Measurements from ENCODE around the gene FEM1B. TPM values are rescaled to one million over a fixed set of nuclear protein-coding genes. Genes with fewer than 3 reads are reported as not detected.

The FEM1B gene
- total RNA-seq, 1 donor from 2014 or later: 46.7 TPM

DNA sequence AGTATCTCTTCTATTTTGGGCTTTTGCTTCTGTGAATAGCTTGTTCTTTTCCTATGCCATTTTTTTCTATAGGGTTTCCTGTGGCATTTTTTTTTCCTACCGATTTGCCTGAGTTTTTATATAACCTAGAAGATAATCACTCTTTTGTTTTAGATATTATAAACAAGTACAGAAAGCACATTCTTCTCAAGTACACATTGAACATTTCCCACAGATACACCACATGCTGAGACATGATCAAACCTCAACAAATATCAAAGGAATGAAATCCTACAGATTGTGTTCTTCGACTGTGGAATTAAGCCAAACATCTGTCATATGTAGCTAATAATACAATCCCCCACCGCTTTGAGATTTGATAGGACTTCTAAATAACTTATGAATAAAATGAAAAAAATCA is 9.1 kb upstream of the FEM1B start:
- DNase-seq: no peak
- no peak overlapping the region for H3K4me3 ChIP-seq
- H3K27me3 ChIP-seq (ENCODE audit: low read depth): no peaks in the 10 kb centered on the region
- H3K9me3 ChIP-seq (replicated peaks): no peaks in the 10 kb centered on the region
- peaks cover 19% of the 10 kb centered on the region for H3K4me1 ChIP-seq
- TF ChIP-seq, protein P1, sequence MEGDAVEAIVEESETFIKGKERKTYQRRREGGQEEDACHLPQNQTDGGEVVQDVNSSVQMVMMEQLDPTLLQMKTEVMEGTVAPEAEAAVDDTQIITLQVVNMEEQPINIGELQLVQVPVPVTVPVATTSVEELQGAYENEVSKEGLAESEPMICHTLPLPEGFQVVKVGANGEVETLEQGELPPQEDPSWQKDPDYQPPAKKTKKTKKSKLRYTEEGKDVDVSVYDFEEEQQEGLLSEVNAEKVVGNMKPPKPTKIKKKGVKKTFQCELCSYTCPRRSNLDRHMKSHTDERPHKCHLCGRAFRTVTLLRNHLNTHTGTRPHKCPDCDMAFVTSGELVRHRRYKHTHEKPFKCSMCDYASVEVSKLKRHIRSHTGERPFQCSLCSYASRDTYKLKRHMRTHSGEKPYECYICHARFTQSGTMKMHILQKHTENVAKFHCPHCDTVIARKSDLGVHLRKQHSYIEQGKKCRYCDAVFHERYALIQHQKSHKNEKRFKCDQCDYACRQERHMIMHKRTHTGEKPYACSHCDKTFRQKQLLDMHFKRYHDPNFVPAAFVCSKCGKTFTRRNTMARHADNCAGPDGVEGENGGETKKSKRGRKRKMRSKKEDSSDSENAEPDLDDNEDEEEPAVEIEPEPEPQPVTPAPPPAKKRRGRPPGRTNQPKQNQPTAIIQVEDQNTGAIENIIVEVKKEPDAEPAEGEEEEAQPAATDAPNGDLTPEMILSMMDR (IDR thresholded peaks at IDR 0.05; ENCODE audit: borderline replicate concordance): no peak
- no peaks in the 10 kb centered on the region for H3K36me3 ChIP-seq
- intact Hi-C loops (cut with micrococcal nuclease): no loop called here
- H3K27ac ChIP-seq (replicated peaks): no peak overlapping the region

DNA sequence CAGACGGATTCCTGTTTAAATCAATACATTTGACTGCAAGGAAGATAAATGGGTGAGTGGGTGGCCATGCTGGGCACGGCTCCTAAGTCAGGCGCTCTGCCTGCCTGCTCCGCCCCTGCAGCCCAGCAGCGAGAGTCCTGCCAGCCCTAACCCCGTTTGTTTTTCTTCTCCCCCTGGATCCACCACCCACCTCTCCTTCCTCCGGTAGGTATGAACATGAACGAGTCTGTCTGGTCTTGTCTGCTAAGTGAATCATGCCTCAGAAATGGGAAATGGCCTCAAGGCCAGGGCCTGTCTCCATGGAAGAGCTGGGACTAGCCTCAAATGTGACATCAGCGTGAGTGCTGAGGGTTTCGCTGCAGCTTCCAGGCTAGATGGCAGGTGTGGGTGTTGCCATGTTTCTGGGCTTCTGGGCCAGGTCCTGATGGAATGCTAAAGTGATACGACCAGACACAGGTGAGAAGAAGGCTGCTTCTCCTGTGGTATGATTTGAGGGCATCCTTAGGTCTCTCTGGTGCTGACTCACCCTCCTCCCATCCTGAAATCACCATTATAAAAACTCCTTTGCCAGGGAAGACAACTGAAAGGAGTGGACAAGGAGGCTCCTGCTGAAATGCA is 5.6 kb upstream of the FEM1B start:
- no peaks in the 10 kb centered on the region for H3K36me3 ChIP-seq
- H3K4me3 ChIP-seq: no peak overlapping the region
- TF ChIP-seq, protein P1 (IDR thresholded peaks at IDR 0.05; ENCODE audit: borderline replicate concordance): no peak
- peak overlapping the region; percentile 50 for H3K27ac ChIP-seq (replicated peaks)
- no peaks in the 10 kb centered on the region for H3K9me3 ChIP-seq (replicated peaks)
- peaks cover 41% of the 10 kb centered on the region for H3K4me1 ChIP-seq
- no peak for DNase-seq
- no peaks in the 10 kb centered on the region for H3K27me3 ChIP-seq (ENCODE audit: low read depth)
- intact Hi-C loops (cut with micrococcal nuclease): no loop called here

DNA sequence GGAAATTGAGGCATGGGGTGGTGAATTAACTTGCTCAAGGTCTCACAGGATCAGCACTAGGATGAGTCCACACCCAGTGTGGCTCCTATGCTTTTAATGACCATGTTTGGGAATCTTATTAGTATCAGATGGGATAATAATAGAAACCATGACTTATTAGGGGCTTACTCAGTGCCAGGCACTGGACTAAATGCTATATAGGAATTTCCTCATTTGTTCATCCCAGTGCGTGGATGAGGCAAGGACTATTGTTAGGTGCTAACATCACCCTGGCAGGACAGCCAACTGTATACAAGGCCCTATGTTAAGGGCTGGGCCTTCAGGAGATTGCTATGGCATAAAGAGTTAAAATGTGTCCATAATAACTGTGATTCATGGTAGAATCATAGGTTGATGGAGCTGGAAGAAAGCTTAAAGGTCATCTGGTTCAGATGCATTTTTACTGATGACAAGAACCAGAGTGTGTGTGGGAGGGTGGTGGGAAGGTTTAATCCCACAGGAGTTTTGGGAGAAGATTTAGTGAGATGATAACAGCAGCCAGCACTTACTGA is 4.7 kb upstream of the FEM1B start:
- no peaks in the 10 kb centered on the region for H3K27me3 ChIP-seq (ENCODE audit: low read depth)
- intact Hi-C loops (cut with micrococcal nuclease): no loop called here
- H3K4me3 ChIP-seq: no peak overlapping the region
- peaks cover 44% of the 10 kb centered on the region for H3K4me1 ChIP-seq
- no peak for DNase-seq
- TF ChIP-seq, protein P1 (IDR thresholded peaks at IDR 0.05; ENCODE audit: borderline replicate concordance): no peak
- no peaks in the 10 kb centered on the region for H3K9me3 ChIP-seq (replicated peaks)
- H3K36me3 ChIP-seq: no peaks in the 10 kb centered on the region
- peak overlapping the region; percentile 50 for H3K27ac ChIP-seq (replicated peaks)

DNA sequence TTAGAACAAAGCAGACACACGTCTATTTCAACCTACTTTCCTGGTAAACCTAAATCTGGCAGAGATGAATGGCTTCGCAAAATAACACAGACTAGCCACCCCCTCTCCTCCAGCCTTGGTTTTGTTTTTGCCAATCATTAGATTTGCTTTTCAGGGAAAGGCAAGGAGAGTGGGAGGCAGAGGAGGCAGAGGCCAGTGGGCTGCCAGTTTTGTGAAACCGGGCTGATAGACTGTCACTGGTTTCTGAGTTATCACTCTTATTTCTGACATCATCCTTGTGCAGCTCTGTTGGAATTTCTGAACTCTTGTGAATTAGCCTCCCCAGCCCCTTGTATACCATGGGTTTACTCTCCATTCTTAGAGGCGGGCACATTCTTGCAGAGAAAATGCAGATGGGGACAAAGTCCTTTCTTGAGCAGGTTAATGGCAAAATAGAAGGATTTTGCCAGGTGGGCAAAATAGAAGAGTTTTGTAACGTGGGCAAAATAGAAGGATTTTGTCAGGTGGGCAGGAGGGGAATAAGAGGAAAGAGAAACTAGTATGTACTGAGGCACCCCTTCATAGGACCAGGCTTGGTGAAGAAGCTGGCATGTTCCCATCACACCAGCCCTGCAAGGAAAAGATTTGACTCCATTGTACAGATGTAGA is 3.2 kb upstream of the FEM1B start:
- Histone ChIP-seq H3K4me3 (no peak overlapping the region), H3K27me3 (ENCODE audit: low read depth) (no peaks in the 10 kb centered on the region), H3K9me3 (replicated peaks) (no peaks in the 10 kb centered on the region), H3K4me1 (peaks cover 60% of the 10 kb centered on the region), H3K36me3 (no peaks in the 10 kb centered on the region), H3K27ac (replicated peaks) (peak overlapping the region; percentile 39)
- TF ChIP-seq, protein P1 (IDR thresholded peaks at IDR 0.05; ENCODE audit: borderline replicate concordance): no peak
- intact Hi-C loops (cut with micrococcal nuclease): no loop called here
- DNase-seq: no peak

DNA sequence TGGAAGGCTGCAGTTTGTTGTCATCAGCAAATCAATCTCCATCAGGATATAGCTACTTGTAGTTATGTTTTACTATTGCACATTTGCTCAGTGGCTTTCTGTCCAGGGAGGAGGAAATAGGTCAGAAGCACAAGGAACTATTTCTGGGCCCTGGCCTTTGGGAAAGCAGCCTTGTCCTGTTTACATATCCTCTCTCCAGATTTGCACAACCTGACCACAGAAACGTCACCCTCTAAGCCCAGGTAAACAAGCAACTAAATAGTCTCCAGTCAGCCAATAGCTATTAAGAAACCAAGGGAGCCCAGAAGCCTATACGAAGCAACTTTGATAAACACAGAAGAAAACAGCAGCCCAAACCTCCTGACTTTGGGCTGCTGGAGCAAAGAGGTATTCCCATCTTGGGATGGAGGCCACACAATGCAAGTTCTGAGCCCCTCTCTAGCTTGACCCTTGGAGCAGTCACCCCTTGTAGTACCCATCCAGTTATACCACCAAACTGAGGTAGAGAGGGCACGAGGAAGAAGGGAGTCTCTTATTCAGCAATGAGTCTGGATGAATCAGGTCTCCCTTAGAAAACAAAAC is 2.3 kb upstream of the FEM1B start:
- no peak overlapping the region for H3K4me3 ChIP-seq
- peak overlapping the region; percentile 99 for H3K27ac ChIP-seq (replicated peaks)
- TF ChIP-seq, protein P1 (IDR thresholded peaks at IDR 0.05; ENCODE audit: borderline replicate concordance): no peak
- intact Hi-C loops (cut with micrococcal nuclease): no loop called here
- H3K9me3 ChIP-seq (replicated peaks): no peaks in the 10 kb centered on the region
- H3K27me3 ChIP-seq (ENCODE audit: low read depth): no peaks in the 10 kb centered on the region
- DNase-seq: no peak
- peaks cover 69% of the 10 kb centered on the region for H3K4me1 ChIP-seq
- H3K36me3 ChIP-seq: no peaks in the 10 kb centered on the region
